Measurements from ENCODE around the gene FUT3. TPM values are rescaled to one million over a fixed set of nuclear protein-coding genes. Genes with fewer than 3 reads are reported as not detected.
A peak's percentile ranks its signal among the peaks of the same experiment; 100 is the strongest.

FUT3 gene
- polyA plus RNA-seq, 3 donors: not detected

- Histone ChIP-seq H3K4me2 (replicated peaks; ENCODE audit: extremely low read depth, low read length, poor library complexity, severe bottlenecking) (no peak overlapping the region), H3K79me2 (ENCODE audit: insufficient read depth, low read length) (no peaks in the 10 kb centered on the region), H2AFZ (ENCODE audit: insufficient read depth, low read depth, low read length, poor library complexity, severe bottlenecking) (no peak overlapping the region), H3K9me3 (replicated peaks in 1 of 2; ENCODE audit: control insufficient read depth in 1 of 2, insufficient read depth in 1 of 2, low read length in 2 of 2) (no peaks in the 10 kb centered on the region), H4K20me1 (ENCODE audit: insufficient read depth, low read length) (no peaks in the 10 kb centered on the region), H3K27me3 (ENCODE audit: control insufficient read depth in 2 of 2, insufficient read depth in 2 of 2, low read length in 2 of 2) (peaks cover 0 to 8% of the 10 kb centered on the region in 2 donors), H3K9ac (ENCODE audit: insufficient read depth, low read length, poor library complexity, severe bottlenecking) (no peak overlapping the region), H3K36me3 (replicated peaks in 1 of 2; ENCODE audit: control insufficient read depth in 1 of 2, insufficient read depth in 2 of 2, low read length in 2 of 2) (no peaks in the 10 kb centered on the region), H3K4me1 (ENCODE audit: control insufficient read depth in 1 of 2, insufficient read depth in 2 of 2, low read length in 2 of 2) (no peaks in the 10 kb centered on the region), H3K27ac (ENCODE audit: low read depth in 1 of 2, low read length in 2 of 2) (no peak overlapping the region), H3K4me3 (replicated peaks in 1 of 3; ENCODE audit: low read depth in 2 of 3, low read length in 3 of 3) (no peak overlapping the region)
- Mint-ChIP-seq H3K27ac (peak overlapping the region in 1 of 7 donors; percentile 57), H3K9me3 (peaks cover 0 to 4% (median 0%) of the 10 kb centered on the region in 7 donors), H3K4me3 (no peak overlapping the region), H3K36me3 (no peaks in the 10 kb centered on the region), H3K27me3 (ENCODE audit: low read depth in 3 of 3) (peaks cover 22 to 29% (median 29%) of the 10 kb centered on the region in 3 donors), H3K4me1 (peaks cover 6% of the 10 kb centered on the region)
- intact Hi-C loops (cut with micrococcal nuclease): no loop called here
- WGBS (ENCODE audit: insufficient coverage): 38% methylated on average over 12 of the region's 15 CpGs
- DNase-seq: no peak
- TF ChIP-seq CTCF (IDR thresholded peaks at IDR 0.05): no peak
These were observed 29.4 kb upstream of the FUT3 start for GRCh38 chr19:5880604-5881078.

GRCh38 chr19:5880196-5880595 lies 28.9 kb upstream of the FUT3 start:
- WGBS (ENCODE audit: insufficient coverage): 91% methylated on average over 3 of the region's 6 CpGs
- Mint-ChIP-seq H3K27ac (no peak overlapping the region), H3K4me1 (peaks cover 6% of the 10 kb centered on the region), H3K9me3 (peaks cover 0 to 4% (median 0%) of the 10 kb centered on the region in 7 donors), H3K36me3 (no peaks in the 10 kb centered on the region), H3K27me3 (ENCODE audit: low read depth in 3 of 3) (peaks cover 22 to 29% (median 29%) of the 10 kb centered on the region in 3 donors), H3K4me3 (peak overlapping the region in 1 of 2 donors; percentile 62)
- no peak overlapping the region for H3K4me3 ChIP-seq (replicated peaks in 1 of 3; ENCODE audit: low read depth in 2 of 3, low read length in 3 of 3)
- H3K79me2 ChIP-seq (ENCODE audit: insufficient read depth, low read length): no peaks in the 10 kb centered on the region
- intact Hi-C loops (cut with micrococcal nuclease): no loop called here
- H3K9me3 ChIP-seq (replicated peaks in 1 of 2; ENCODE audit: control insufficient read depth in 1 of 2, insufficient read depth in 1 of 2, low read length in 2 of 2): no peaks in the 10 kb centered on the region
- H3K36me3 ChIP-seq (replicated peaks in 1 of 2; ENCODE audit: control insufficient read depth in 1 of 2, insufficient read depth in 2 of 2, low read length in 2 of 2): no peaks in the 10 kb centered on the region
- no peaks in the 10 kb centered on the region for H3K4me1 ChIP-seq (ENCODE audit: control insufficient read depth in 1 of 2, insufficient read depth in 2 of 2, low read length in 2 of 2)
- no peak overlapping the region for H3K27ac ChIP-seq (ENCODE audit: low read depth in 1 of 2, low read length in 2 of 2)
- no peak for DNase-seq
- H3K9ac ChIP-seq (ENCODE audit: insufficient read depth, low read length, poor library complexity, severe bottlenecking): no peak overlapping the region
- no peak overlapping the region for H3K4me2 ChIP-seq (replicated peaks; ENCODE audit: extremely low read depth, low read length, poor library complexity, severe bottlenecking)
- no peak for TF ChIP-seq CTCF (IDR thresholded peaks at IDR 0.05)
- no peaks in the 10 kb centered on the region for H4K20me1 ChIP-seq (ENCODE audit: insufficient read depth, low read length)
- H2AFZ ChIP-seq (ENCODE audit: insufficient read depth, low read depth, low read length, poor library complexity, severe bottlenecking): no peak overlapping the region
- H3K27me3 ChIP-seq (ENCODE audit: control insufficient read depth in 2 of 2, insufficient read depth in 2 of 2, low read length in 2 of 2): peaks cover 0 to 8% of the 10 kb centered on the region in 2 donors
